T-helper 2 cell treated with Interferon-gamma antibody and Interleukin-4, amounts not matched to agents 5 μg/mL and 100 μg/mL, for 36 hours (primary cell): Measurements from ENCODE around the gene PPEF1.

Source experiments
- DNase-seq: peaks from one replicate; pipeline ENCODE4 v3.0.0; 2021; ENCODE audit warnings: low spot score
- H3K27ac Mint-ChIP-seq: one replicate; pipeline ENCODE4 v1.8.0; 2021; ENCODE audit warnings: mild to moderate bottlenecking, mixed read lengths
- H3K27me3 Mint-ChIP-seq: one replicate; pipeline ENCODE4 v1.8.0; 2021; ENCODE audit warnings: low read depth, mixed read lengths
- H3K36me3 Mint-ChIP-seq: one replicate; pipeline ENCODE4 v1.8.0; 2021; ENCODE audit warnings: low read depth, mixed read lengths
- H3K4me1 Mint-ChIP-seq: one replicate; pipeline ENCODE4 v1.8.0; 2021; ENCODE audit warnings: low read depth, mixed read lengths
- H3K4me3 Mint-ChIP-seq: one replicate; pipeline ENCODE4 v1.8.0; 2022; ENCODE audit warnings: mild to moderate bottlenecking, moderate library complexity, mixed read lengths
- H3K9me3 Mint-ChIP-seq: one replicate; pipeline ENCODE4 v1.8.0; 2021; ENCODE audit warnings: mixed read lengths

Gene PPEF1

DNA sequence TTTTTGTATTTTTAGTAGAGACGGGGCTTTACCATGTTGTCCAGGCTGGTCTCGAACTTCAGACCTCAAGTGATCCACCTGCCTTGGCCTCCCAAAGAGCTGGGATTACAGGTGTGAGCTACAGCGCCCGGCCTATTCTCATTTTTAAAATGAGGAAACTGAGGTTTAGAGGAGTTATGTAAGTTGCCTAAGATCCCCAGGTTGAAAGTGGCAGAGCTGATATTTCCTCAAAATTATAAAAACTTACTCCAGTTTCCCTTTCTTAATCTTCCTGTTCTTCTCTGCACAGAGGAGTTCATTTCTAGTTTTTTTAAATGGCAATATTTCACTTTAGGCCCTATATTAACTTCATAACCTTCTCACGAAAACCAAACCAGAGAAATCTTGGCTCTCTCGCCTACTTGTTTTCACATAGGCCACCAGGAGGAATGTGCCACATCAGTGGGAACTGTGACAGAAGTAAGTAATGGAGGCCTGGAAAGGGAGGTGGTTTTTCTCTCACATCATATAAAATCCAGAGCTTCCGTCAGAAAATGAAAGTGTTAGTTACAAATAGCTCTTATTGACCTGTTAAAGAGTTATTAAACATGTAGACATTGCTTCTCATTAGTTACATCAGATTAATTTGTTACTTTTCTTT lies 19.5 kb upstream of the PPEF1 start:
- no peaks in the 10 kb centered on the region for H3K36me3 Mint-ChIP-seq
- no peaks in the 10 kb centered on the region for H3K27me3 Mint-ChIP-seq
- H3K27ac Mint-ChIP-seq, result no peak overlapping the region
- H3K4me3 Mint-ChIP-seq, result no peak overlapping the region
- DNase-seq, result no peak
- no peaks in the 10 kb centered on the region for H3K4me1 Mint-ChIP-seq
- no peaks in the 10 kb centered on the region for H3K9me3 Mint-ChIP-seq

DNA sequence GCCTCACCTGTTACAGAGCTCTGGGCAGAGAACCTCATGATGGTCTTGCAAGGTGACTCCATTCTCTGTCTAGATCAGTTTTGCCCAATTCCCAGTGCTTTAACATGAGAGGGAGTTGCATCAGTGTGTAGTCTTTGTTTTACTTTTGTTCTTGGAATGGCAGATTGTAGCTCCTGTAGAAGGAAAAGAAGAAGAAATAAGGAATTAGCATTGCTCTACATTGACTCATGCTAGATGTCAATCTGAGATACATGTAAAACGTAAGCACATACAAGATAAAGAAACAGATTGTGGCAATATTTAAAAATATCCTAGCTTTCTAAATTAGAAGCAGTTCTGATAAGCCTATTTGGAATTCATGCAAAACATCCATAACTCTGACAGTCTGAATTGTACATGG lies 16.0 kb upstream of the PPEF1 start:
- Mint-ChIP-seq H3K27ac (no peak overlapping the region), H3K4me3 (no peak overlapping the region), H3K9me3 (no peaks in the 10 kb centered on the region), H3K4me1 (no peaks in the 10 kb centered on the region), H3K36me3 (no peaks in the 10 kb centered on the region), H3K27me3 (no peaks in the 10 kb centered on the region)
- no peak for DNase-seq

DNA sequence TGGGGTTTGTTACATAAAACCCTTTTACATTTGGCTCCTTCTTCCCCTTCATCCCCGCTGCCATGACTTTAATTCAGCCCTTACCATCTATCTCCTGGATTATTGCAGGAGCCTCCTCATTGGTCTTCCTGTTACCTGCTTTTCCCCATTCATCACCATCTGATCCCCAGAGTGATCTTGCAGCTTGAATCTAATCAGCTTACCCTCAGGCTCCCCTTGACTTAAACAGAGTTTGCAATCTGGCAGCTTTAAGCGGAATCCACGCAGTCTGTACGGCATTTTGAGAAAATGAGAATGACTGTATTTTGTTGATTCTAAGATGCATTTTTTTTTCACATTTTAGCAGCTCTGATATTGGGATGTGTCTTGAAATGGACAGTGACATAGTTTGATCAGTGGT lies 14.9 kb upstream of the PPEF1 start:
- no peak overlapping the region for H3K27ac Mint-ChIP-seq
- H3K36me3 Mint-ChIP-seq, result no peaks in the 10 kb centered on the region
- no peak overlapping the region for H3K4me3 Mint-ChIP-seq
- no peak for DNase-seq
- no peaks in the 10 kb centered on the region for H3K9me3 Mint-ChIP-seq
- no peaks in the 10 kb centered on the region for H3K4me1 Mint-ChIP-seq
- H3K27me3 Mint-ChIP-seq, result no peaks in the 10 kb centered on the region

GRCh38 chrX:18696653-18697052 lies 10.8 kb upstream of the PPEF1 start:
- Mint-ChIP-seq H3K4me1 (no peaks in the 10 kb centered on the region), H3K27ac (no peak overlapping the region), H3K27me3 (no peaks in the 10 kb centered on the region), H3K36me3 (no peaks in the 10 kb centered on the region), H3K4me3 (no peak overlapping the region), H3K9me3 (no peaks in the 10 kb centered on the region)
- no peak for DNase-seq

DNA sequence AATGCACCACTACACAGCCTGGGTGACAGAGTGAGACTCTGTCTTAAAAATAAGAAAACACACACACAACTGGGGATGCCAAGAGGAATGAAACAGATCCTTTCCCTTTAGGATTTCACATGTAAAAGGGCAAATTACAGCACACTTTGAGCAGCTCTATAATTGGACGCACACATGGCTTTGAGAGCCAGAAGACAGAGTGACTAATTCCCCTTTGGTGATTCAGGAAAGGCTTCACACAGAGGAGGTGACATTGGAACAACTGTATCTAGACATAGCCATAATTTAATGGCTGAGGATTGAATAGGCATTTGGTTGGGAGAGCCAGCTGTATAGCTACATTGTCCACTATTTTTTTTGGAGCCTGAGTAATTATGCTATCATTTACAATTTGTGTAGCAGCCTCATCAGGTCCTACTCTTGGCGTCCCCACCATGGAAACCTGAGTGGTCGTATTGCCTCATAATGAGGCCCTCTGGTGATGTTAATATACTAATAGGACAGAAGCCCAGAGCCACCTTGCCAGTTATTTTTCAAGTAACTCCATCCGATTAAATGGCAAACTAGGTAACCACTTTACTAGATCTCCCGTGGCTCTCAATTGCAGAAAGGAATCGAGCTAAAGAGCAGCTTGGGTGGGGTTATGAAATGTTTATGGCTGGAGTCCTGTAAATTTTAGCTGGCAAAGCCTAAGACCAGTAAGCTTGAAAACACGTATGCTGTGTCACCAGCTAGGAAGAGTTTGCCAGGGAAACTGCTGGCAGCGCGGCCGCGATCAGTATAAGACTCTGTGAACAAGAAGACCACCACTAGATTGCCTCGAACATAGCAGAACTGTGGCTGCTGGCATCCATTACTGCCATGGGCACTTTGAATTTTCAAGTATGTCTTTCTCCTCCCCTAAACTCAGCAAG lies 8.5 kb upstream of the PPEF1 start:
- H3K27ac Mint-ChIP-seq, result no peak overlapping the region
- no peaks in the 10 kb centered on the region for H3K9me3 Mint-ChIP-seq
- H3K36me3 Mint-ChIP-seq, result no peaks in the 10 kb centered on the region
- H3K4me1 Mint-ChIP-seq, result no peaks in the 10 kb centered on the region
- no peaks in the 10 kb centered on the region for H3K27me3 Mint-ChIP-seq
- no peak for DNase-seq
- no peak overlapping the region for H3K4me3 Mint-ChIP-seq

GRCh38 chrX:18701621-18702361 lies 5.7 kb upstream of the PPEF1 start:
- no peaks in the 10 kb centered on the region for H3K9me3 Mint-ChIP-seq
- H3K4me1 Mint-ChIP-seq, result no peaks in the 10 kb centered on the region
- no peak overlapping the region for H3K27ac Mint-ChIP-seq
- no peaks in the 10 kb centered on the region for H3K27me3 Mint-ChIP-seq
- no peak overlapping the region for H3K4me3 Mint-ChIP-seq
- no peaks in the 10 kb centered on the region for H3K36me3 Mint-ChIP-seq
- DNase-seq, result no peak

- Mint-ChIP-seq H3K4me3 (no peak overlapping the region), H3K27me3 (peaks cover 1% of the 10 kb centered on the region)
Measured at GRCh38 chrX:18702362-18703195, 4.9 kb upstream of the PPEF1 start.

DNA sequence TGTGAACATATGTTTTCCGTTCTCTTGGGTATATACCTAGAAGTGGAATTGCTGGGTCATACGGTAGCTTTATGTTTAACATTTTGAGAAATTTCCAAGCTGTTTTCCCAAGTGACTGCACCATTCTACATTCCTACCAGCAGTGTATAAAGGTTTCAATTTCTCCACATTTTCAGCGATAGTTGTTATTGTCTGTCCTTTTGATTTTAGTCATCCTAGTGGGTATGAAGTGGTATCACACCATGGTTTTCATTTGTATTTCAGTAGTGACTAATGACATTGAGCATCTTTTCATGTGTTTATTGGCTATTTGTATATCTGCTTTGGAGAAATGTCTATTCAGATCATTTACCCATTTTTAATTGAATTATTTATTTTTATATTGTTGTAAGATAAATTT lies 2.4 kb downstream of the PPEF1 start:
- peaks cover 5% of the 10 kb centered on the region for H3K27me3 Mint-ChIP-seq
- H3K27ac Mint-ChIP-seq, result no peak overlapping the region
- H3K4me1 Mint-ChIP-seq, result no peaks in the 10 kb centered on the region
- H3K36me3 Mint-ChIP-seq, result no peaks in the 10 kb centered on the region
- DNase-seq, result no peak
- H3K9me3 Mint-ChIP-seq, result no peaks in the 10 kb centered on the region
- H3K4me3 Mint-ChIP-seq, result no peak overlapping the region

More at GRCh38 chrX:18702362-18703195, 4.9 kb upstream of the PPEF1 start:
- DNase-seq, result no peak
- no peaks in the 10 kb centered on the region for H3K36me3 Mint-ChIP-seq
- H3K9me3 Mint-ChIP-seq, result no peaks in the 10 kb centered on the region
- H3K27ac Mint-ChIP-seq, result no peak overlapping the region
- no peaks in the 10 kb centered on the region for H3K4me1 Mint-ChIP-seq

DNA sequence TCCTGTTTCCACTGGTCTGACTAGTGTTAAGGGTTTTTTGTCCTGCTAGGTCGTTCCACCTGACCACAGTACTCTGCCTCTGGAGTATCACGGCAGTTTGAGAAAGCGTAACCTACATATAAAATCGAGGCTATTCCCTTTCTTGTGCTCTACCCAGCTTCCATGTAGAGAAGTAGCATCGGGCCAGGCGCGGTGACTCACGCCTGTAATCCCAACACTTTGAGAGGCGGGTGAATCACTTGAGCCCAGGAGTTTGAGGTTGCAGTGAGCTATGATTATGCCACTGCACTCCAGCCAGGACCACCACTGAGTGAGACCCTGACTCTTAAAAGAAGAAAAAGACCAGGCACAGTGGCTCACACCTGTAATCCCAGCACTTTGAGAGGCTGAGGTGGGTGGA lies 7.5 kb downstream of the PPEF1 start:
- Mint-ChIP-seq H3K36me3 (no peaks in the 10 kb centered on the region), H3K4me3 (no peak overlapping the region), H3K27ac (no peak overlapping the region), H3K4me1 (no peaks in the 10 kb centered on the region), H3K27me3 (no peaks in the 10 kb centered on the region), H3K9me3 (no peaks in the 10 kb centered on the region)
- DNase-seq, result no peak

DNA sequence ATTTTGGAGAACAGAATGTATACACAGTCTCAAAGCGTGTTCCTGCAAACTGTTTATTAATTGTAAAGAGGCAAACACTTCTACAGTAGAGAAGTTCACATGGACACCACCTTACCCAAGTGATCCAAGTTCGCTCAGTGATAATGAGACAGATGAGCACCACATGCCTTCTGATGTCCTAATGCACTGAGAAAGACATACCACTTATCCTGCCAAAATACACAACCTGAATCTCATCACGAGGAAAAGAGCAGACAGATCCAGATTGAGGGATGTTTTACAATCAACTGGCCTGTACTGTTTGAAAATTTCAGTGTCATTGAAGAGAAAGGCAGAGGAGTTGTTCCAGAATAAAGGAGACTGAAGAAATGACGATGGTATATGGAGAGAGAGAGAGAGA lies 12.4 kb downstream of the PPEF1 start:
- Mint-ChIP-seq H3K9me3 (no peaks in the 10 kb centered on the region), H3K27ac (no peak overlapping the region), H3K4me3 (no peak overlapping the region), H3K27me3 (no peaks in the 10 kb centered on the region), H3K4me1 (no peaks in the 10 kb centered on the region), H3K36me3 (no peaks in the 10 kb centered on the region)
- DNase-seq, result no peak

DNA sequence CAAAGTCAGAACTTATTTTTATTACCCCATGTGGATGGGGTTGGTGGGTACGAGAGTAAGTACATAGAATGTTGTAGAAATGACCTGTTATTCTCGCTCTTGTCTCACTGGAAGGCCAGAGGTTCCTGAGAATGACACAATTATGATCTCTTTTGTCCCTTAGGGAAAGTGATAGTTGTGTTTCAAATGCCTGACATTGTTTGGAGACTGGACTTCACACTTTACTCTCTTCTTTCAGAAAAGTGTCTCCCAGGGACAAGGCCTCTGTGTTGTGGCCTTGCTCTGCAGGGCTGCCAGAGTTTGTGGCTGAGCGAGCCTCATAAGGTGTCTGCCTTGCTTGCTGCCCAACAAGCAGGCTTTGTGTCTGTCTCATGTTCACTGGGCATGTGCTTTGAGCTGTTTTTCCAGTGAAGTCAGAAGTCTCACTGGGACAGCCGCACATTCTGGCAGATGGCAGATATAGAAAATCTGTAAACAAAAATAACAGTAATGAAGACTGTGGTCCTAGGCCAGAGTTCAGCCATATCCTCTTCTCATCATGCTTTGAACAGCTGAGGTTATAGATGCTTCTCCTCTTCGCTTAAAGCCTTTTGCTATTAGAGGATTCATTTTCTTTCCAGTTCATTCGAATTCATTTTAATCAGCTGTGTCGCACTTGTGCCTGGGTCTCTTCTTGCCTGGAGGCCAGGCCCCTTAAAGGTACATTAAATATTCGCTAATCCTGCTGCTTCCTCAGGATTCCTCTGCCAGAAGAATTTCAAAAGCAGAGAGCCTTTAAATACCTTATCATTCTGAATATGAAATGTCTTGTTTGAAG lies 14.4 kb downstream of the PPEF1 start:
- no peak overlapping the region for H3K27ac Mint-ChIP-seq
- DNase-seq, result no peak
- peaks cover 5% of the 10 kb centered on the region for H3K4me1 Mint-ChIP-seq
- no peaks in the 10 kb centered on the region for H3K36me3 Mint-ChIP-seq
- no peak overlapping the region for H3K4me3 Mint-ChIP-seq
- H3K27me3 Mint-ChIP-seq, result no peaks in the 10 kb centered on the region
- no peaks in the 10 kb centered on the region for H3K9me3 Mint-ChIP-seq

GRCh38 chrX:18722500-18723071 lies 15.1 kb downstream of the PPEF1 start:
- no peak for DNase-seq
- no peak overlapping the region for H3K27ac Mint-ChIP-seq
- no peaks in the 10 kb centered on the region for H3K9me3 Mint-ChIP-seq
- no peaks in the 10 kb centered on the region for H3K27me3 Mint-ChIP-seq
- H3K4me1 Mint-ChIP-seq, result peaks cover 5% of the 10 kb centered on the region
- H3K36me3 Mint-ChIP-seq, result no peaks in the 10 kb centered on the region
- no peak overlapping the region for H3K4me3 Mint-ChIP-seq
